GM18868 (cell line): ENCODE measurements around the gene ARL6IP4.
"Not testable (repeated sequence)": the region's sequence is repeated elsewhere in the genome, so short reads cannot be mapped to it uniquely, and the experiment has no call there.

Experiments
- ATAC-seq: cut with Tn5 transposase; IDR thresholded peaks from one replicate; pipeline ENCODE4 v1.9.1; 2021; ENCODE audit warnings: mild to moderate bottlenecking, moderate library complexity; ENCODE audit not compliant: unreplicated experiment

The ARL6IP4 gene

GRCh38 chr12:123005081-123005626 lies 24.7 kb downstream of the ARL6IP4 start:
- no peak for ATAC-seq

GRCh38 chr12:123006977-123007376 lies 26.5 kb downstream of the ARL6IP4 start:
- ATAC-seq: no peak

GRCh38 chr12:123010110-123010509 lies 29.6 kb downstream of the ARL6IP4 start:
- ATAC-seq: no peak

DNA sequence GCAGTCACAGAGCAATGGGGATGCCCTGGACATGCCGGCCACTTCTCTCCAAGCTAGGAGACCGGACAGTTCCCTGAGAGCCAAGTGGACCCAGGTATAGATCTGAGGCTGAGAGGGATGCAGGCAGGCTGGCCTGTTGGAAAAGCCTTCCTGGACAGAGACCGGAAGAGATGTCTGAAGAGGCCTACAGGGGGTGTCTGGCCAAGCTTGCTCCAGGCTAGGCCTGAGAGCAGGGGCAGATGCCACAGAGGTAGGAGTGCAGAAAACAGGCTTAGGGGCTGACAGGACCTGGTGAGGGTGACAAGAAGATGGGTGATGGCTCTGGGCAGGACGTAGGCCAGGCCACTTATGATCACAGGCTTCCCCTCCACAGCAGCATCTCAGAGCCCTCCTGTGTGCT lies 30.2 kb downstream of the ARL6IP4 start:
- ATAC-seq: no peak

DNA sequence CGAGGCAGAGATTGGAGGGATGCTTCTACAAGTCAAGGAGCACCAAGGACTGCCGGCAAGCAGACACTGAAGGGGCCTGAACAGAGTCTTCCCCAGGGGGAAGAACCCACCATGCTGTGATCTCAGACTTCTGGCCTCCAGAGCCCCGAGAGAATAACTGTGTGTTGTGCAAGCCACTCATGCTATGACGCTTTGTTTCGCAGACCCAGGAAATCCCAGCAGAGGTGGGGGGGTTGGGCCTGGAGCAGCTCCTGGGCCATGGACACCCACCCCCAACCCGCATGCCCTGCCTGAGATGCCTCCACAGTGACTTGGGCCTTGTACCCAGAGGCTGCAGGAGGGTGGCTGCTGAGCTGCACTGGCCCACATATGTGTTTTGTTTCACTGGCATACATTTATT lies 31.2 kb downstream of the ARL6IP4 start:
- no peak for ATAC-seq

DNA sequence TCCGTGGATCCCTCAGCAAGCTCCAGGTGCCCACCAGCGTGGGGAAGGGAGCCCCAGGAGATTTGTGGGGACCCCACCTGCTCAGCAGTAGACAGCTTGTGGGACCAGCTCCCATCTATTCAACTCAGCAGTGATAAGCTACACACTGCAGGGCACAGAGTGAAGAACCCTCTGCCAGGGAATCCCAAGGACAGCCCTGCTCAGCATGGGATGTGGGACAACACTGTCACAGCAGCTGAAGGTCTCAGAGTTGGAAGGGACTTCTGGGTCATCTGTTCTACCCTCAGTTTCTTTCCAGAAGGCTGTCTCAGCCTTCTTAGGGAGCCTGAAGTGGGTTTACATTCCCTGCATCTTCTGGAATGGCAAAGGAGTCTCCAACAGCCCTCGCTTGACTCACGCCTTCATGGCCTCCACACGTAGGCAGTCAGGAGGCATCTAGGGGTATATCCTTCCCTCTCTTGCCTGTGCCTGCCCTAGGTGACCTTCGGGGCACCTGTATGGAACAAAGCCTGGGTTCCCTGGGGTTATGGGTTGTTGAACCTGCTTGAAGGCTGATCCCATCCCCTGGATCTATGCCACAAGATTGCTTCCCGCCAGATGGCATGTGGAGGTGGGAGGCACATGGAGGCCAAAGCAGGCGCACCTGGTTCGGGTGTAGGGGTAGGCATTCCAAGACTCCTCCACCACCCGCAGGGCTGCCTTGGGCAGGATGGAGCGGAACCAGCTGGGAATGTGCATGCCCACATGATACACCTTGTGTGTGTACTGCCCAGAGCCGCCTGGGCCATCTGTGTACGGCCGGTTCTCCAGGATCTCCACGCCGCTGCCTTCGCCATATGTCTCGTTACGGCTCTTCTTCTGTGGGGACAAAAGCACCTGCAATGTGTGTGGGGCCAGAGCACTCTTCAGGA lies 33.0 kb downstream of the ARL6IP4 start:
- ATAC-seq: no peak

DNA sequence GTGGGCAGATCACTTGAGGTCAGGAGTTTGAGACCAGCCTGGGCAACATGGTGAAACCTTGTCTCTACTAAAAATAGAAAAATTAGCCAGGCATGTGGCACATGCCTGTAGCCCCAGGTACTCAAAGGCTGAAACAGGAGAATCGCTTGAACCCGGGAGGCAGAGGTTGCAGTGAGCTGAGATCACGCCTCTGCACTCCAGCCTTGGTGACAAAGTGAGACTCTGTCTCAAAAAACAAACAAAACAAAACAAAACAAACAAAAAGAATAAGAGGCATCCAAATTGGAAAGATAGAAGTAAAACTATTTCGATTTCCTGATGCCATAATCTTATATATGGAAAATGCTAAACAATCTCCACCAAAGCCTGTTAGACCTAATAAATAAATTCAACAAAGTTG lies 34.0 kb downstream of the ARL6IP4 start:
- not testable (repeated sequence) for ATAC-seq

DNA sequence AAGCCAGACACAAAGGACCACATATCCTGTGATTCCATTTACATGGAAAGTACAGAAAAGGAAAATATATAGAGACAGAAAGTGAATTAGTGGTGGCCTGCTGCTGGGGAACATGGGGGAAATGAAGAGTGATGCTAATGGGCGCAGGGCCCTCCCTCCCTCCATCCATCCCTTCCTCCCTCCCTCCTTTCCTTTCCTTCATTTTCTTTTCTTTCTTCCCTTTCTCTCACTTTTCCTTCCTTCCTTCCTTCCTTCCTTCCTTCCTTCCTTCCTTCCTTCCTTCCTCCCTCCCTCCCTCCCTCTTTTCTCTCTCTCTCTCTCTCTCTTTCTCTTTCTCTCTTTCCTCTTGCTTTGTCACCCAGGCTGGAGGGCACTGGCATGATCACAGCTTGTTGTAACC lies 37.3 kb downstream of the ARL6IP4 start:
- ATAC-seq: no peak

- no peak for ATAC-seq
Observed at GRCh38 chr12:123019841-123020138, 39.3 kb downstream of the ARL6IP4 start.

DNA sequence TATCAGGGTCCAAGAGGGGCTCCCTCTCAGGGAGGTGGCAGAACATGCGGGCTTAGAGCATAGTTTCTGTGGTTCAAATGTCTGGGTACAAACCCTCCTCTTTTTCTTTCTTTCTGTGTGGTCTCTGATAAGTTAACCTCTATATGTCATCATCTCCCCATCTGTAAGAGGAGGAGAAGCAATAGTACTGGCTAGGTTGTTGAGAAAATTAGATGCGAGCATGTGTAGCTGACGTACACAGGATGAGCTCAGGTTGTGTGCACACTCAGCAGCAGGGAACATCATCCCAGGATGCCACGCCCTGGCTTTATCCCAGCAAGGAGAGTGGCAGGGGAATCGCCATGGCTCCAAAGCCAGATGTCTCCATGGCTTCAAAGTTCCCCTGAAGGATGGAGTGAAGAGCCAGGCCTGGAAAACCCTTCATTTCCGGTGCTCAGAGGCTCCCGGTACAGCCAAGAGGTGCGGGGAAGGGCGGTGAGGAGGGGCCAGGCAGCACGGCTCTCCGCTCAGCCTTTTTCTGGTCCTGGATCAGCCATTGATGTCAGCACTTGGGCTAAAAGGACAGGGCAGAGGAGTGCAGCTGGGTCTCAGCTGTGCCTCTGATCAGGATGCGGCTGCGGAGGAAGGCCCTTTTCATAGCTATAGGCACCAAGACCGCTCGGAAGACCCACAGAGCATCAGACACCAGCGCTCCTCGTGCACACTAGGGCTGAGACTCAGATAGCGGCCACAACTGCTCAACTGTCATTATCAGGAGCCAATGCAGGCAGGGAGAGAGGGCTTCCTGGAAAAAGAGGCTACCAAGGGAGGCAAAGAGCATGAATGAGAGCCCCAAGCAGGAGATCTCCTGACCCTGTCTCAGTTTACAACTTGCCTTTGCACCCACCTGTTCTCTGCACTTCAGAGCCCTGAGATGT lies 41.5 kb downstream of the ARL6IP4 start:
- ATAC-seq: no peak

DNA sequence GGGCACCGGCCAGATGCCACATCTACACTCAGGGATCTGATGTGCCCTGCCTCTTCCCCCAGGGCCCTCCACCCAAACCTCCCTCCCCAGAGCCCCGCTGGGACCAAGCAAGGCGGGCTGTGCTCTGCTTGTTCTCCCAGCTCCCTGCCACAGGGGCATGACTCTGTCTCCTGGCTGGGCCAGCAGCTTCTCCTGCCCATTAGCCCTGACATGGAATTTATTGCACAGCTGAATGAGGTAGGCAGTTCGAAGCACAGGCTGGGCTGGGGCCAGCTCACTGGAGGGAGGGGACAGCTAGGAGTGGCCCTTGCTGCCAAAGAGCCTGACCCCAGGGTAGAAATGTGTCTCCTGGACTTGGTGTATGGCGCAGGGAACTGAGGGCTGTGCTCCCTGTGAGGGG lies 42.4 kb downstream of the ARL6IP4 start:
- no peak for ATAC-seq

- no peak for ATAC-seq
Observed at GRCh38 chr12:123024819-123025391, 44.4 kb downstream of the ARL6IP4 start.

DNA sequence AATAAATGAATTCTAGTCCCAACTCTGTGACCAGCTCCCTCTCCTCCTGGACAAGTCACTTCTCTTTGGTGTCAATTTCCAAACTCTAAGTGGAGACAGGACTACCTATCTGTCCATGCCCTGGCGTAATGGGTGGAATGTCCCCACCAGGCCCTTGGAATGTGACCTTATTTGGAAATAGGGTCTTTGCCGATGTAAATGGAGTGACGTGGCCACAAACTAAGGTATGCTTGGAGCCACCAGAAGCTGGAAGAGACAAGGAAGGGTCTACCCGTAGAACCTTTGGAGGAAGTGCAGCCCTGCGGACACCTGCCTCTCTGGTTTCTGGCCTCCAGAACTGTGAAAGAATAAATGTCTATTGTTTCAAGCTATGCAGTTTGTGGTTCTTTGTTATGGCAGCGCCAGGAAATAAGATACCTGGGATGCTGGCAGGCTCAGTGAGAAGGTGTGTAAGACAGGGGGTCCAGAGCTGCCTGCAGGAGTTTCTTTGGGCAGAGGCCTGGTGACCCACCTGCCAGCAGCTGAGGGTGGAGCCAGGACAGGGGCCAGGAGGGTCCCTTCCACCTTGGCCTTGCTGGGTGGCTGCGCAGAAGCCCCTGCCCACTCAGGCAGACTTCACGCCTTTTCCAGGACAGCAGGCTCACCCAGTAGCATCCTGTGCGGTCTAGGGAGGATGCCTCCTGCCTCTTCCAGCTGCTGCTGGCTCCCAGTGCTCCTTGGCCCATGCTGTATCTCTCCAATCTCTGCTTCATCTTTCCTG lies 45.8 kb downstream of the ARL6IP4 start:
- no peak for ATAC-seq

GRCh38 chr12:123027726-123028445 lies 47.4 kb downstream of the ARL6IP4 start:
- no peak for ATAC-seq

- ATAC-seq: no peak
Observed at GRCh38 chr12:123028475-123028874, 48.0 kb downstream of the ARL6IP4 start.

GRCh38 chr12:123029550-123029949 lies 49.1 kb downstream of the ARL6IP4 start:
- no peak for ATAC-seq

GRCh38 chr12:123030686-123031085 lies 50.2 kb downstream of the ARL6IP4 start:
- no peak for ATAC-seq

- no peak for ATAC-seq
Observed at GRCh38 chr12:123031171-123031845, 50.8 kb downstream of the ARL6IP4 start.
